GM18499 (cell line): Measurements from ENCODE around the gene INSR.
"Not testable (repeated sequence)": the region's sequence is repeated elsewhere in the genome, so short reads cannot be mapped to it uniquely, and the experiment has no call there.

Source experiments
- ATAC-seq: cut with Tn5 transposase; IDR thresholded peaks from one replicate; pipeline ENCODE4 v1.9.1; 2021; ENCODE audit warnings: moderate number of reproducible peaks; ENCODE audit not compliant: insufficient read depth, unreplicated experiment

INSR gene

GRCh38 chr19:7226739-7227138 lies 67.5 kb downstream of the INSR start:
- ATAC-seq: no peak

- ATAC-seq: no peak
Measured at GRCh38 chr19:7225741-7226140, 68.5 kb downstream of the INSR start.

GRCh38 chr19:7224995-7225394 lies 69.2 kb downstream of the INSR start:
- ATAC-seq: no peak

DNA sequence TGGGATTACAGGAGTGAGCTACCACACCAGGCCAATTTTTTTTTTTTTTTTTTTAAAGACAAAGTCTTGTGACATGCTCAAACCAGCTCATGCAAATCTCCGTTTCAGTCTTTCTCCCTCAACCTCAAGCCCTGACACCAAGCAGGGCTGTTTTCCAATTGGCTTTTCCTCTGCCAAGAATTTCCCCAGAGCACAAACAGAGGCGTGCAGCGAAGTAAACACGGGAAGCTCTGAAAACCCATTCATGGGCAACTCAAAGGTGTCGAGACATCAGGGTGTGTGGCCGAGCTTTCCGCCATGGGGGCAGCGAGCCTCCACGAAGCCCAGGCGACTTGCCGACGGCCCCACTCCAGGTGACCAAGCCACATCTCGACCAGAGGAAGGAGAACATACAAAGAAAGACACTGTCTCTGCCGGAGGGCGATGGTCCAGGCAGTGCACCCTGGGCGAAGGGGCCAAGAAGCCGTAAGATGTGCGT lies 70.0 kb downstream of the INSR start:
- ATAC-seq: no peak

- ATAC-seq: no peak
Measured at GRCh38 chr19:7223429-7223828, 70.8 kb downstream of the INSR start.

- no peak for ATAC-seq
Measured at GRCh38 chr19:7219056-7219455, 75.2 kb downstream of the INSR start.

DNA sequence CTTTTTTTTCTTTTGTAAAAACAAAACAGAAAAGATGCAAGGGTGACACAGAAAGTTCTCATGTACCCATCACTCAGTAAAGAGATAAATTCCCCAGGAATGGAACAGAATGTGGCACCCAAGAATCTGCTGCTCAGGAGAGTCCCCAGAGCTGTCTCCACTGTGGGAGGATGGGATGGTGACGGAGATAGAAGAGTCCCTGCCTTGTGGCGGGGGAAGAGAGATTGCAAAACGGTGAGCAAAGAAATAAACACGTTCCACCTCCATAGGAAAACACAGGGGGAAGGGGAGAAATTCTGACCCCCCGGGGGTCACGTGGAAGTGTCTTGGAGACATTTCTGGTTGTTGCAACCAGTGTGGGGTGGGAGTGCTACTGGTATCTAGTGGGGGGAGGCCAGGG lies 76.4 kb downstream of the INSR start:
- ATAC-seq: no peak

- ATAC-seq: no peak
Measured at GRCh38 chr19:7216373-7216902, 77.8 kb downstream of the INSR start.

GRCh38 chr19:7215176-7215575 lies 79.0 kb downstream of the INSR start:
- ATAC-seq: no peak

DNA sequence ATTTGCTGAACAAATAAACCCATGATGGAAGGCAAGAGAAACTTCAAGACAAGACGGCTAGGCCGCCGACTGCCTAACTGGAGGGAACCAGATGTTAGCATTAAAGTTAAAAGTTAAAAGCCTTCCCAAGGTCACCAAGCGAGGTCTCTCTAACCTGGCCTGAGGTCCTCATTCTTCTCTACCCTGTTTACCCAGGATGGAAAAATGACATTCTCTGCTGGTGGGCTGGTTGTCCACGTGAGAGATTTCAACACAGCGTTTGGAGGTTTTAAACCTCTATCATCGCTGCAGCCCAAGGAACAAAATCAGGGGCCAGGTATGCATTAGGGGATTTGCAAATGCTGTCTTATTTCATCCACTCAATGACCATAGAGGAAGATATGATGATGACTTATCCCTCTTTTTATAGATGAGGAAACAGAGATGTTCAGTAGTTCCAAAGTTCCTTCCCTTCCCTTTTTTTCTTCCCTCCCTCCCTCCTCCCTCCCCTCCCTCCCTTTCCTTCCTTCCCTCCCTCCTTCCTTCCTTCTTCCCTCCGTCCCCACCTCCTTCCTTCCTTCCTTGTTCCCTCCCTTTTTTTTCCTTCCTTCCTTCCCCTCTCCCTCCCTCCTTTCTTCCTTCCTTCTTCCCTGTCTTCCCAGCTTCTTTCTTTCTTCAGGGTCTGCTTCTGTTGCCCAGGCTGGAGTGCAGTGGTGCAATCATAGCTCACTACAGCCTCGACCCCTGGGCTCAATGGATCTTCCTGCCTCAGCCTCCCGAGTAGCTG lies 79.7 kb downstream of the INSR start:
- no peak for ATAC-seq

- ATAC-seq: no peak
Measured at GRCh38 chr19:7213628-7214323, 80.4 kb downstream of the INSR start.

GRCh38 chr19:7211191-7211951 lies 82.8 kb downstream of the INSR start:
- ATAC-seq: no peak

DNA sequence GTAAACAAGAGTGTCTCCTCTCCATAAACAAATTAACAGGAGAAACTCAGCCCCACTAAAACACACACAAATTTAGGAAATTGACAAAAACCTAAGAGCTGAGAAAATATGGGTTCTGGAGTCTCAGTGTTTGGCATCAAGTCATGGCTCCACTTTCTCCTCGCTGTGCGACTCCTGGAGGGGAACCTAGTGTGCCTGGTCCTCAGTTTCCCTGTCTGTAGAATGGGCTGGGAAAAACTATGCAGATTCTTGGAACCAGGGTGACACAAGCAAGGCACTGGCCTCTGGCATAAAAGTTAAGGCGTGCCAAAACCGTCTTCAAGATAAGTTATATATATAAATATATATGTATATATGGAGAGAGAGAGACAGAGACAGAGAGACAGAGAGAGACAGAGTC lies 83.9 kb downstream of the INSR start:
- no peak for ATAC-seq

DNA sequence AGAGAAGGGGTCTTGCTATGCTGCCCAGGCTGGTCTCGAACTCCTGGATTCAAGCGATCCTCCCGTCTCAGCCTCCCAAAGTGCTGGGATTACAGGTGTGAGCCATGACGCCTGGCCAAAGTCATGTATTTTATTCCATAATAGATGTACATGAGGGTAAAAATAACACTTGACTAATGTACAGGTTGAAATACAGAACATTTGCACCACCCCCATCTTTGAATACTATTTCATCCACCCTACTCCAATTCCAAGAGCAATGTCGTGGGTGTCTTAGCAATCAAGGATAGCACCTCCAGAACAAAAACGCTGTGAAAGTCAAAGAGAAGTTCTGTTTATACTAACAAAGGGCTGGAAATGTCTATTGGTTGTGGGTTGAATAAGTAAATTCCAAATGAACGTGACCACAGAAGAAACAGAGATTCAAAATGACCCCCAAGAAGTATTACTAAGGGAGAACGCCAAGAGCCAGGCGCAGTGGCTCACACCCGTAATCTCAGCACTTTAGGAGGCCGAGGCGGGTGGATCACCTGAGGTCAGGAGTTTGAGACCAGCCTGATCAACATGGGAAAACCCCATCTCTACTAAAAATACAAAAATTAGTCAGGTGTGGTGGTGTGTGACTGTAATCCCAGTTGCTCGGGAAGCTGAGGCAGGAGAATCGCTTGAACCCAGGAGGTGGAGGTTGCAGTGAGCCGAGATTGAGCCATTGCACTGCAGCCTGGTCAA lies 84.5 kb downstream of the INSR start:
- not testable (repeated sequence) for ATAC-seq

DNA sequence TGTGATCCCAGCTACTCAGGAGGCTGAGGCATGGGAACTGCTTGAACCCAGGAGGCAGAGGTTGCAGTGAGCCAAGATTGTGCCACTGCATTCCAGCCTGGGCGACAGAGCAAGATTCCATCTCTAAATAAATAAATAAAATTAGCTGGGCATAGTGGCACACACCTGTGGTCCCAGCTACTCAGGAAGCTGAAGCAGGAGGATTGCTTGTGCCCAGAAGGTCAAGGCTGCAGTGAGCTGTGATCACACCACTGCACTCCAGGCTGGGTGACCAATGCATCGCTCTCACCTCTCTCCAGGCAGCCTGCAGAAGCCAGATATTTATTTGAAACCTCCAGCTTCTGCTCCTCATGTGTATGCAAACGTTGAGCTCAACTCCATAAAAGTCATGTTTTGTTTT lies 85.2 kb downstream of the INSR start:
- ATAC-seq: not testable (repeated sequence)

DNA sequence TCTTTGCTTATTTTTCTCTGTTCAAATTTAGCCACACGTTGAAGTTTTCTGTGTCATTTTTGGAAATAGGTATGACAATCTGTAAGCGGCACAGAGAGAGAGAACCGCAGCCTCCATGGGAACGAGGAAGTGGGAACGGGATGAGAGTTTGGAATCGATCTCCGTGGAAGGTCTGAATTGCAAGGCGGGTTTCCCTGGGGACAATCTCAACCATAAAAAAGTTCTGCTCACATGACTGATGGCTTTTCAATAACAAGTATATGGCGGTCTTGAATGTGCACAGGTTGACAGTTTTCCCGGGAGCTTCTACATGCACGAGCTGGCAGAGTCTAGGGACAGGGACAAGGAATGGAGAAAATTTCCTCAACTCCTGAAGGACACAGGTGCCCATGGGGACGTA lies 90.9 kb downstream of the INSR start:
- ATAC-seq: no peak

- ATAC-seq: no peak
Measured at GRCh38 chr19:7202888-7203287, 91.3 kb downstream of the INSR start.

DNA sequence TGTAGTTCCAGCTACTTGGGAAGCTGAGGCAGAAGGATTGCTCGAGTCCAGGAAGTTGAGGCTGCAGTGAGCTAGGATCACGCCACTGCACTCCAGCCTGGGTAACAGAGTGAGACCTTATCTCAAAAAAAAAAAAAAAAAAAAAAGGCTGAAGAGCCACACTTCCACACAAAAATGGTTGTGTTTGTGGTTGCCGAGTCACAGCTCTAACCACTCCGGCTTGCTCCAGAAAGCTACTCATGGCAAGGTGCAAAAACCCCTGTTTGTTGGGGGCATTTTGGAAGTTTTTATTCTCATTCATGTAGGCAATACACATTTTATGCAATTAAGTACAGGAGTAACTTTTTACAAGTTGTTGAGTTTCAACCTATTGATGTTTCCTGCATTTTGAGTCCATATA lies 93.5 kb downstream of the INSR start:
- no peak for ATAC-seq

- ATAC-seq: no peak
Measured at GRCh38 chr19:7199613-7200533, 94.3 kb downstream of the INSR start.
